ENCODE data around the gene RTP4. TPM values are rescaled to one million over a fixed set of nuclear protein-coding genes. Genes with fewer than 3 reads are reported as not detected.

RTP4 gene
- total and polyA plus RNA-seq, 11 donors = 0.38 to 5.4 (median 1.2) TPM

- no peaks in the 10 kb centered on the region for H3K9me3 ChIP-seq
- WGBS, 4 donors = 78 to 92% (median 80%) methylated on average over 1 of the region's 1 CpG
- intact Hi-C loops (cut with DNase I) = no loop called here
- H3K27ac ChIP-seq = no peak overlapping the region
- no peak for ATAC-seq
- H3K27me3 ChIP-seq = no peaks in the 10 kb centered on the region
- TF ChIP-seq POLR2A (IDR thresholded peaks at IDR 0.05) (no peak), CTCF (IDR thresholded peaks at IDR 0.05) (no peak)
- H3K4me1 ChIP-seq = no peaks in the 10 kb centered on the region
- no peak for DNase-seq
- no peak overlapping the region for H3K4me3 ChIP-seq
- H3K36me3 ChIP-seq = no peaks in the 10 kb centered on the region
Measured at GRCh38 chr3:187340578-187340977, 27.6 kb upstream of the RTP4 start.

DNA sequence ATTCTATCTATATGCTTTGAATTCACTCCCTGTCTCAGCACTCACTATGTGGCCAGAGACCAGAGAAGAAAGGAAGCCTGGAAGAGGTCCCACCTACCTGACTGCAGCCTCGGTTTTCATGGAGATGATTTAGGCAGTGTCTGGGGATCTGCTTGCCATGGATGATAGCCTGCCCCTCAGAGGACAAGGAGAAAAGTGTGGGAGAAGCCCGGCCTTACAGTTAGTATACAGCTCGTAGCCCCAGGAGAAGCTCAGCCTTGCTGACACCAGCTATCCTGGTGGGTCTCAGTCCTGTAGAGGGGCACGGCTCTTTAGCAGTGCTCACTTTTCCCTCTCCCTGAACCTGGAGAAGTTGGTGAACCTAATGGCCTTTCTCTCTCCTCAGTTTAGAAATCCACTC lies 25.9 kb upstream of the RTP4 start:
- no peak for ATAC-seq

GRCh38 chr3:187343670-187344069 lies 24.5 kb upstream of the RTP4 start:
- H3K4me3 ChIP-seq = no peak overlapping the region
- no peaks in the 10 kb centered on the region for H3K4me1 ChIP-seq
- ATAC-seq (no peak), DNase-seq (no peak)
- H3K27ac ChIP-seq = peak overlapping the region in 1 of 12 donors; percentile 22
- 57 to 80% (median 74%) methylated on average over 1 of the region's 1 CpG for WGBS, 4 donors
- TF ChIP-seq POLR2A (IDR thresholded peaks at IDR 0.05) (no peak), CTCF (IDR thresholded peaks at IDR 0.05) (no peak)
- no peaks in the 10 kb centered on the region for H3K9me3 ChIP-seq
- no peaks in the 10 kb centered on the region for H3K27me3 ChIP-seq
- no peaks in the 10 kb centered on the region for H3K36me3 ChIP-seq
- intact Hi-C loops (cut with DNase I) = no loop called here

More for the DNA sequence above, 25.9 kb upstream of the RTP4 start:
- 73 to 83% (median 79%) methylated on average over 4 of the region's 4 CpGs for WGBS, 4 donors
- Histone ChIP-seq H3K27me3 (no peaks in the 10 kb centered on the region), H3K4me1 (no peaks in the 10 kb centered on the region), H3K27ac (no peak overlapping the region), H3K36me3 (no peaks in the 10 kb centered on the region), H3K4me3 (no peak overlapping the region), H3K9me3 (no peaks in the 10 kb centered on the region)
- TF ChIP-seq POLR2A (IDR thresholded peaks at IDR 0.05) (no peak), CTCF (IDR thresholded peaks at IDR 0.05) (no peak)
- DNase-seq = no peak
- intact Hi-C loops (cut with DNase I) = no loop called here

DNA sequence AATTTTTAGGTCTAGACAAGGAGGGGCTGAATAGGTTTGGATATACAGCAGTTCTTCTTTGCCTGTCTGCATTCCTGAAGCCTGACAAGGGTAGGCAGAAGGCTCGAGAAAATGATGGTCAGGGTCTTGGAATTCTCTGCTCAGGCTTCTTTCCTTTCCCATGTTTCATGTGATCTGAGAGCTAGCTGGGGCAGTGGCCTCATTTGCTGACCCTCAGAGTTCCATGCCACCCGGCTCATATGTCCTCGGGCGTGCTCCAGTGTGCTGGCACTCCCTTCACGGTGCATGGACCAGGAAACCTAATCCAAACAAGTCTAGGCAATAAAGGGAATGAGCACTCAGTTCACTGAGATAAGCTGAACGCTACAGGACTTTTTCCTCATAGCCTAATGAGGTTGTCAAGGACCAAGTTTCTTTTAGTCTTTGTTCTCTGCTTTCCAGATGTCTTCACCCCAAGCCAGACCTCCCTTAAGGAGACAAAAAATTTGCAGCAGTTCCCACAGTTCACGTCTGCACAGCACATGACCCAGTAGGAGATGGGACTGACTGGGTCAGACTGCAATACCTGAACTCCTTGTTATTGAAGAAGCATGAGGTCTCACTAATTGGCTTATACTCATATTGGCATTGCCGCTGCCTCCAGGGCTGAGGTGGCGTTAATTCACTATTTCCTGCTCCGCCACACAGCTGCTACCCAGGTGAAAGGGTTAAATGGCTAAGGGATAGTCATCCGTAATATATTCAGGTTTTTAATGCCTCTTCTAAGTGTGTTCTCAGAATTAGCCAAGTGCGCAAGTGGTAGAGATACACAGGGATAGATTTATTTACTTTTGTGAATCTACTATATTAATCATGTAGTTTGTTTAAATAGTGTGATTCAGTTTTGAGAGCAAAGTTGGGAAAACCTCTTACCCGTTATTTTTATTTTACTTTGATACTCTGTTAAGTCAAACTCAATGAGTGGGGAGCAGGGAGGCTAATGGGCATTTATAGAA lies 15.3 kb upstream of the RTP4 start:
- Histone ChIP-seq H3K9me3 (no peaks in the 10 kb centered on the region), H3K4me3 (no peak overlapping the region), H3K4me1 (no peaks in the 10 kb centered on the region), H3K27ac (no peak overlapping the region), H3K36me3 (no peaks in the 10 kb centered on the region), H3K27me3 (peaks cover 0 to 3% (median 0%) of the 10 kb centered on the region in 9 donors)
- WGBS, 4 donors = 75 to 79% (median 77%) methylated on average over 13 of the region's 13 CpGs
- TF ChIP-seq CTCF (IDR thresholded peaks at IDR 0.05) (no peak), POLR2A (IDR thresholded peaks at IDR 0.05) (no peak)
- no peak for ATAC-seq
- no peak for DNase-seq
- intact Hi-C loops (cut with DNase I) = no loop called here

All from heart left ventricle (tissue), 16 donors.